NCI-H510A treated with DMSO at 0.1 percent for 48 hours (cell line): Measurements from ENCODE around the gene TECPR2.
A peak's percentile ranks its signal among the peaks of the same experiment; 100 is the strongest.
"Not testable (repeated sequence)": the region's sequence is repeated elsewhere in the genome, so short reads cannot be mapped to it uniquely, and the experiment has no call there.

ENCODE experiments used
- DNase-seq: peaks from one replicate; lab custom pipeline; 2025; lab: John Stamatoyannopoulos, UW

The TECPR2 gene

DNA sequence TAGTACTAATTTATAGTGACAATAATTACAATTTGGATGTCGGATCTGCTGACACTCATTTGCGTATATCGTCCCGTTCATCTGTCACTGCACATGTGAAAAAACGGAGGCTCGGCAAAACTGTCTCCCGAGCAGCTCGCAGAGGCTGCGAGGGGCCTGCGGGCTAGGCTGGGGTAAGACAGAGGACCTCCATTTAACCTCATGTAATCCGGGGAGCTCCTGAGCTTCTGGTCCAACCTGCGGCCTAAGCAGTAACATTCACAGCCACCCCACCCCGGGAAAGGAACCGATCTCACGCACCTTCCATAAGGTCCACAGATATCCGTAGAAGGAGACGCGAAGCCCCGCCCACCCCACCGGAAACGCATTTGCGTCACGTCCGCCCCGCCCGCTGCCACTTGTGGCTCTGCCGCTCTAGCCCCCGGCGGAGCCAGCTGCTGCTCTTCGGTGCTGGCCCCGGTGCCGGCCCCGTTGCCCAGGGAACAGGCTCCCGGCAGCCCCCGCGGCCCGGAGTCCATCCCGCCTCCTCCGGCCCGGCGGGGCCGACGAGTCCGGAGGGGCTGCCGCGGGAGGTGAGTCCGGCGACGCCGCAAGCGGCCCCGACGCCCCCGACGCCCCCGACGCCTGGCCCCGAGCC lies at the start of gene TECPR2, which contains the start of gene CINP:
Gene TECPR2 (plus strand): TSS at position 397 of the 637 bp plus-strand sequence. CDS start 13,781 bp downstream, outside the sequence.
Gene CINP (minus strand): TSS at position 346 of the 637 bp plus-strand sequence. CDS start 39 bp downstream, at position 307.
- DNase-seq, result peak; percentile 93

- peak; percentile 71 for DNase-seq
Measured at GRCh38 chr14:102314242-102315011, 48.3 kb upstream of the TECPR2 start.

DNA sequence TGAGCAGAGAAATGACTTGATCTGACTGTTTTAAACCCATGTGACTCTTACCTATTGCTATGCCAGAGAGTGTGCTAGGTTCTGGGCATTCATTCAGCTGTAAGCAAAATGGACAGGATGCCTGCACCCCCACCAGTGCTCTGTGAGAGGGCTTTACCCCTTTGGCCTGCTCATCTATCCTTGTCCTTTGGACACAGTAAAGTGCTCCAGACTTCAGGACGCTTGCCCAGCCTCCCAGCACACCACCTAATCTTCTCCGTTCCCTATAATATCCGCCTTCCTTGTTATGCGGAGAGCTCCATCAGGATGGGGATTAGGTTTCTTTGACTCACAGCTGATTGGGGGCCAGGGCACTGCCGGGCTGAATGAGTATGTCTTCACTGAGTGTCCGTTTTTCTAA lies 47.6 kb upstream of the TECPR2 start:
- no peak for DNase-seq

- no peak for DNase-seq
Measured at GRCh38 chr14:102316338-102316742, 46.4 kb upstream of the TECPR2 start.

GRCh38 chr14:102316743-102317563 lies 45.8 kb upstream of the TECPR2 start:
- DNase-seq, result peak; percentile 87

DNA sequence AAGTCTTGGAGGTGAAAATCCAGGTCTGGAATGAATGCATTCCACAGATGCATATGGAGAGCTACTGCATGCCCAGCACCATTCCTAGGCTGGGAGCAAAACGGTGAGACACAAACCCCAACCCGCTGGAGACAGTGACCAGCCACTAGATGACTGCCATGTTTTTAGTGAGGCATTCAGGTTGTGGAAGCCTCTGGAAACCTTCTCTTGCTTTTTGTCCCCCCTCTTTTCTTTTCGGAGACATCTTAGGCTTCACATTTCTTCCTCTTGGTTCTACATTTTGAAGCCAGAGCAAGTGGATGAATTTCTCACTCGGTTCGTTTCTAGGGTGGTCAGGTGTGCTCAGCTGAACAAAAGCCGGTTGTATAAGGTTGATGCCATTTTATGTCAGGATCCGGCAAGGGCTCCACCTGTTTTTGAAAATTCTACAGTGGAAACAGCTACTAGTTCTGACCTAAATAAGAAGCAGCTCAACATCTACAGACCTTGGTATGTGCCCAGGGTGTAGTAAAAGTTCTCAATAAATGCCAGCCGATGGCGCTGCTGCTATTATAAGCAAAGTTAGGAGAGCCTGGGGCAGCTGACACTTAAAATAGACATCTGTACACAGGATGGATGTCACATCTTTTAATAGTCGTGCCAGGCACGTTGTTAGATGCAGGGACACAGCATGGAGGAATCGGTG lies 45.0 kb upstream of the TECPR2 start:
- DNase-seq, result peak; percentile 48

GRCh38 chr14:102318781-102319276 lies 43.9 kb upstream of the TECPR2 start:
- DNase-seq, result no peak

- DNase-seq, result peak; percentile 70
Measured at GRCh38 chr14:102319351-102320032, 43.2 kb upstream of the TECPR2 start, which contains the start of gene ZNF839. Gene ZNF839, plus strand, starts transcription at chr14:102319746. Its CDS starts 20 bp downstream, at chr14:102319766.

GRCh38 chr14:102320033-102320660 lies 42.6 kb upstream of the TECPR2 start:
- peak; percentile 8 for DNase-seq

- DNase-seq, result no peak
Measured at GRCh38 chr14:102320671-102321455, 41.9 kb upstream of the TECPR2 start.

DNA sequence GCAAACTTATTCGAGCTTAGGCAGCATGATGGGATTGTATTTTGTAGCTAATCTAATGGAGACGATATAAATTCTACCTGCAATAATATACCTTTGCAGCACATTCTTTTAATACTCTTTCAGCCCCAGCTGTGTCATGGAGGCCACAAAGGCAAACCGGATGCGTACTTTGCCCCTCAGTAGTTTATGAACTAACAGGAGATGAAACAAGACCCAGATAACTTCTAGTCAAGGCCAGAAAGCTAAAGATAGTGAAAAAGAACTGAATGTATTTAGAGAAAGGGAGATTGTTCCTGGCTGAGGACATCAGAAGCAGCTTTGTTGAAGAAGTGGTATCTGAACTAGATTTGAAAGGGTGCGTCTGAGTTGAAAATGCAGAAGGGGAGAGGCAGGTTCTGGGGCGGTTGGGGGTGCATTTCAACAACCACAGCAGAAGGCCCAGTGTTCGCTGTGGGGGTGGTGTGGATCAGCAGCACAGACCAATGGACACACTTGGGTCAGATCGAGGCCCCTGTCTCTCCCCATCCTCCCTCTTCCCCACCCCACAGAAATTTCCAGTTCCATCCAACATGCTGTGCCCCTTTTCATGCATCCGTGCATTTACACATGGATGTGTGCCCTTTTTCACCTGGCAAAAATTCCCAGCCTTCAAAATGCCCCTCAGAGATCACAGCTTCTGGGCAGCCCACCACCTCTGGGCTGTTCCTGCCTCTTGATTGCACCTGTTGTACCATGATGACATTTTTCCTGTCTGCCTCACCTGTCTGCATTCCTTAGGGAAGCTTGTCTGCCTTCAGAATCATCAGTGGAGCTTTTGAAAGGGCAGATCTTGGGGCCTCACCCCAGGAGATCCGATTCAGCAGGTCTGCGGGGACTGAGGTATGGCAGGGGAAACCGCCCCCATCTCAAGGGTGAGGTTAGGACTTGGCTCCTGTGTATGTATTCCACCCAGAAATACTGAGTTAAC lies 41.0 kb upstream of the TECPR2 start:
- DNase-seq, result no peak

DNA sequence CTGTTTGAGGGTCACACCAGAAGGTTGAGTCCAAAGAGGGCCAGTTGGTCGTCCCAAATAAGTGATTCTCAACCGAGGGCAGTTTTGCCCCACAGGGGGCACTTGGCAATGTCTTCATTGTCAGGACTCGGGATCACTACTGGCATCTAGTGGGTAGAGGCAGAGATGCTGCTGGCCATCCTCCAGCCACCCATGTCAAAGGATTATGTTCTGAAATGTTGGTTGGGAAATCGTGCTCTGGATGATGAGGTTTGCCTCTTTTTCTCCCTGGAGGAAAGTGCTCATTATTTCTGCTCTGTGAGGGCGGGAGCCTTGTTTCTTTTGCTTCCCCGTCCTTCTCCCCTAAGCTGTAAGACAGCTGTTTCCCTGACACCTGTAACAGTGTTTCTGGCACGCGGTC lies 39.6 kb upstream of the TECPR2 start:
- DNase-seq, result peak; percentile 36

DNA sequence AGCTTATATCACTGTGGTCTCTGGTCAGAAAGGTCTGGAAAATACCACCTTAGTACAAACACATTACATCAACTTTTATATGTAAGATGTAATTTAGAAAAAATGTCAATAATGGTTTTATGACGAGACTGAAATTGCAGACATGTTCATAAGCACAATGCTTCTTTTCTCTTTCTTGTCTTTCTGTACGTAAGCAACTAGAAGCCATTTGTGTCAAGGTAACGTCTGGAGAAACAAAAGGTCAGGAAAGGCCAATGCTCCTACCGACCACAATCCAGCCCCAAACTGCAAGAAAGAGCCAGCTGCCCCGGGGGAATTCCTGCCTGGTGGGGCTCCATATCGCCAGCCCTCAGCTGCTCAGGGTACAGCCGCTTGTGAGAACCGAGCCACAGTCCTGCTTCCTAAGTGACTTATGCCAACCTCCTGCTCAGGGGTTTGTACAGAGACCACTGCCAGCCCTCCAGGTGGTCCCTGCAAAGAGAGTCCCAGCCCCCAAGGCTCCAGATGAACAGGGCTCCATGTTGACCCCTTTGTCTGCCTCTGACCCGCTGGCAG lies 36.9 kb upstream of the TECPR2 start:
- DNase-seq, result no peak

- no peak for DNase-seq
Measured at GRCh38 chr14:102326583-102326982, 36.2 kb upstream of the TECPR2 start.

DNA sequence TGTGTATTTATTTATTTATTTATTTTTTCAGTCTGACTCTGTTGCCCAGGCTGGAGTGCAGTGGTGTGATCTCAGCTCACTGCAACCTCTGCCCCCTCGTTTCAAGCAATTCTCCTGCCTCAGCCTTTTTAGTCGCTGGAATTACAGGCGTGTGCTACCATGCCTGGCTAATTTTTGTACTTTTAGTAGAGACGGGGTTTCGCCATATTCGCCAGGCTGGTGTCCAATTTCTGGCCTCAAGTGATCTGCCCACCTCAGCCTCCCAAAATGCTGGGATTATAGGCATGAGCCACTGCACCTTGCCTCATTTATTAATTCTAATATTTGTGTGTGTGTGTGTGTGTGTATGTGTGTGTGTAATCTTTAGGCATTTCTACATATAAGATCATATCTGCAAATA lies 33.4 kb upstream of the TECPR2 start:
- DNase-seq, result not testable (repeated sequence)

DNA sequence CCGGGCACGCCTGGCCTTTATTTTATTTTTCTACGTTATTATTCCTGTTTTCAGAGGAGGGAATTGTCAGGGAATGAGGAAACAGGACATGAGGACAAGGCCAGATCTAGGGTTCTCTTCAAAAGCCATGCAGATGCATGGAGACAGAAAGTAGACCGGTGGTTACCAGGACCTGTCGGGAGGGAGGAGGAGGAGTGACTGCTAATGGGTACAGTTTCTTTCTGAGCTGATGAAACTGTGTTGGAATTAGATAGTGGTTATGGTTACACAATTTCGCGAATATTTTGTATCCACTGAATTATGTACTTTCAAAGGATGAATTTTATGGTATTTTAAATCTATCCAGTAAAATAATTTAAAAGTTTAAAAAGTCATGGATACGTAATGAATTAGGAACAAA lies 31.9 kb upstream of the TECPR2 start:
- DNase-seq, result no peak

- no peak for DNase-seq
Measured at GRCh38 chr14:102333390-102333789, 29.4 kb upstream of the TECPR2 start.
